Breast epithelium (tissue), 3 donors: ENCODE results near the gene GRID2IP.

Experiments used
- CTCF ChIP-seq, 3 donors: fragments of 450-650 bp; IDR thresholded peaks; one replicate each; pipeline ENCODE4 v1.5.1; 2016 to 2017; ENCODE audit warnings: antibody characterized with exemption in 3 of 3, mild to moderate bottlenecking in 3 of 3, moderate library complexity in 3 of 3
- POLR2AphosphoS5 ChIP-seq, 3 donors: sonication (generic); formaldehyde crosslinking; IDR thresholded peaks; one replicate each; pipeline ENCODE4 v1.6.1; 2017; ENCODE audit warnings: antibody characterized with exemption in 3 of 3

- TF ChIP-seq CTCF (IDR thresholded peaks at IDR 0.05) (no peak), POLR2AphosphoS5 (IDR thresholded peaks at IDR 0.05) (no peak)
These were observed 90.2 kb downstream of the GRID2IP start for GRCh38 chr7:6460990-6461584.
